ENCODE measurements around the gene SOBP.

- no peak for TF ChIP-seq CTCF (IDR thresholded peaks at IDR 0.05)
- no peak for TF ChIP-seq EZH2 (IDR thresholded peaks at IDR 0.05; ENCODE audit: borderline replicate concordance, insufficient read depth, low read depth, low read length, poor library complexity, severe bottlenecking)
These were observed 50.5 kb downstream of the SOBP start for GRCh38 chr6:107540465-107540857.
